ENCODE data around the gene SRCAP.

- TF ChIP-seq EP300 (IDR thresholded peaks at IDR 0.05; ENCODE audit: borderline replicate concordance) (no peak), FOXM1 (IDR thresholded peaks at IDR 0.05; ENCODE audit: borderline replicate concordance, low read depth) (no peak), CREB1 (IDR thresholded peaks at IDR 0.05; ENCODE audit: low read depth) (no peak), TAF1 (IDR thresholded peaks at IDR 0.05; ENCODE audit: low read depth) (no peak), MAX (IDR thresholded peaks at IDR 0.05) (no peak), RAD21 (IDR thresholded peaks at IDR 0.05; ENCODE audit: low read depth) (no peak), ZBTB7A (IDR thresholded peaks at IDR 0.05; ENCODE audit: low read depth) (no peak)
These were observed 84.5 kb downstream of the SRCAP start for GRCh38 chr16:30783280-30784109.

Measured in Ishikawa (cell line).